IMR-90 (cell line): ENCODE measurements around the gene TJP3. TPM values are rescaled to one million over a fixed set of nuclear protein-coding genes. Genes with fewer than 3 reads are reported as not detected.

ENCODE experiments used
- ATAC-seq: fragments of 200-7000 bp; cut with Tn5 transposase; 2 replicates; pipeline ENCODE4 v1.9.1; 2020; ENCODE audit warnings: low read depth, mild to moderate bottlenecking, moderate library complexity
- BruUV-seq: library from RNA; stranded (reverse); fragments of 400-500 nt; replicated peaks from 2 replicates; lab custom pipeline; 2021; lab: Mats Ljungman, UMichigan
- CTCF ChIA-PET: fragments of 300-600 bp; formaldehyde crosslinking; extraction: SDS; loops from one replicate; lab custom pipeline; 2021; ENCODE audit warnings: antibody characterized with exemption; lab: Yijun Ruan, JAX
- POLR2A ChIA-PET: fragments of 300-600 bp; sonication (Branson Sonifier 250); formaldehyde crosslinking; loops from one replicate; lab custom pipeline; 2022; ENCODE audit warnings: antibody characterized with exemption; ENCODE audit not compliant: unreplicated experiment; lab: Charles Lee
- DNase-seq: peaks from one replicate; pipeline ENCODE4 v3.0.0; 2013
- H2AFZ ChIP-seq: replicated peaks from 2 replicates; pipeline ENCODE3; 2013; ENCODE audit warnings: low read length, mild to moderate bottlenecking; ENCODE audit not compliant: poor library complexity
- H2AK5ac ChIP-seq: 2 replicates; pipeline ENCODE4 v1.6.1; 2013; ENCODE audit warnings: low read depth, low read length, inconsistent platforms
- H2AK9ac ChIP-seq: replicated peaks from 2 replicates; pipeline ENCODE3; 2013; ENCODE audit warnings: mild to moderate bottlenecking, low read depth, low read length, moderate library complexity; ENCODE audit not compliant: poor library complexity
- H2BK120ac ChIP-seq: 2 replicates; pipeline ENCODE4 v1.6.1; 2013; ENCODE audit warnings: low read depth, low read length, inconsistent platforms
- H2BK15ac ChIP-seq: 3 replicates; pipeline ENCODE4 v1.6.1; 2013; ENCODE audit warnings: low read depth, low read length, inconsistent platforms
- H2BK20ac ChIP-seq: 2 replicates; pipeline ENCODE4 v1.6.1; 2013; ENCODE audit warnings: low read depth, mild to moderate bottlenecking, inconsistent platforms, low read length, moderate library complexity
- H2BK5ac ChIP-seq: 2 replicates; pipeline ENCODE4 v1.6.1; 2013; ENCODE audit warnings: mild to moderate bottlenecking, low read depth, low read length, inconsistent platforms; ENCODE audit not compliant: poor library complexity, severe bottlenecking
- H3K14ac ChIP-seq: replicated peaks from 2 replicates; pipeline ENCODE4 v1.6.1; 2013; ENCODE audit warnings: low read depth, low read length, inconsistent platforms
- H3K18ac ChIP-seq: 2 replicates; pipeline ENCODE4 v1.6.1; 2013; ENCODE audit warnings: low read depth, low read length, control low read depth
- H3K23ac ChIP-seq: 2 replicates; pipeline ENCODE4 v1.6.1; 2013; ENCODE audit warnings: low read depth, low read length, inconsistent platforms
- H3K27ac ChIP-seq: 2 replicates; pipeline ENCODE4 v1.5.1; 2013; ENCODE audit warnings: mild to moderate bottlenecking, control low read depth, low read length; ENCODE audit not compliant: insufficient read depth
- H3K27me3 ChIP-seq: 2 replicates; pipeline ENCODE4 v1.6.1; 2013; ENCODE audit warnings: low read length; ENCODE audit not compliant: control insufficient read depth, insufficient read depth
- H3K36me3 ChIP-seq: 2 replicates; pipeline ENCODE4 v1.6.1; 2013; ENCODE audit warnings: low read length, mixed read lengths; ENCODE audit not compliant: control insufficient read depth, insufficient read depth
- H3K4ac ChIP-seq: 2 replicates; pipeline ENCODE4 v1.6.1; 2013; ENCODE audit warnings: low read depth, low read length, inconsistent platforms
- H3K4me1 ChIP-seq: 2 replicates; pipeline ENCODE4 v1.6.1; 2013; ENCODE audit warnings: low read length, mixed read lengths; ENCODE audit not compliant: control insufficient read depth, insufficient read depth
- H3K4me2 ChIP-seq: 2 replicates; pipeline ENCODE4 v1.6.1; 2013; ENCODE audit warnings: low read depth, mild to moderate bottlenecking, control low read depth, low read length, moderate library complexity
- H3K4me3 ChIP-seq: 2 replicates; pipeline ENCODE4 v1.5.1; 2013; ENCODE audit warnings: low read depth, mild to moderate bottlenecking, control low read depth, low read length, moderate library complexity; ENCODE audit not compliant: insufficient read depth
- H3K56ac ChIP-seq: 2 replicates; pipeline ENCODE4 v1.6.1; 2013; ENCODE audit warnings: low read length, inconsistent platforms; ENCODE audit not compliant: insufficient read depth; ENCODE audit errors: extremely low read depth
- H3K79me1 ChIP-seq, 2 experiments: 2 replicates each; pipeline ENCODE4 v1.6.1; 2013; ENCODE audit warnings: low read length in 2 of 2, inconsistent platforms in 1 of 2, low read depth in 1 of 2
- H3K9ac ChIP-seq: 2 replicates; pipeline ENCODE4 v1.6.1; 2013; ENCODE audit warnings: low read depth, low read length, control low read depth
- H3K9me1 ChIP-seq: 2 replicates; pipeline ENCODE4 v1.6.1; 2013; ENCODE audit warnings: low read length, inconsistent platforms; ENCODE audit not compliant: insufficient read depth
- H3K9me3 ChIP-seq: 2 replicates; pipeline ENCODE4 v1.6.1; 2013; ENCODE audit warnings: low read length; ENCODE audit not compliant: control insufficient read depth, insufficient read depth
- H4K20me1 ChIP-seq: 2 replicates; pipeline ENCODE4 v1.6.1; 2013; ENCODE audit warnings: low read length, inconsistent platforms; ENCODE audit not compliant: insufficient read depth
- H4K5ac ChIP-seq: 2 replicates; pipeline ENCODE4 v1.6.1; 2013; ENCODE audit warnings: mild to moderate bottlenecking, low read depth, low read length, control low read depth
- H4K8ac ChIP-seq, 2 experiments: 2 replicates each; pipeline ENCODE4 v1.6.1; 2013; ENCODE audit warnings: low read depth in 2 of 2, low read length in 2 of 2, control low read depth in 1 of 2, inconsistent platforms in 1 of 2
- H4K91ac ChIP-seq: 2 replicates; pipeline ENCODE4 v1.6.1; 2013; ENCODE audit warnings: low read depth, low read length, inconsistent platforms; ENCODE audit not compliant: insufficient read depth
- BHLHE40 ChIP-seq: fragments of 150-350 bp; IDR thresholded peaks from 2 replicates; pipeline ENCODE4 v1.6.1; 2016; ENCODE audit warnings: mild to moderate bottlenecking, low read depth, low read length
- RAD21 ChIP-seq: IDR thresholded peaks from 2 replicates; pipeline ENCODE4 v1.6.1; 2012; ENCODE audit warnings: low read length, improper control_type of control experiment
- WGBS, 2 experiments: methylation state at CpG; one replicate each; pipeline versions ENCODE4 v1.1.5 to v1.1.7; 2013; ENCODE audit warnings: missing lambda C conversion rate in 2 of 2; ENCODE audit not compliant: insufficient read length in 1 of 2; ENCODE audit errors: extremely low coverage in 2 of 2; 5-methylcytosine and 5-hydroxymethylcytosine counted together
- dilution Hi-C: fragments of 300-500 bp; cut with HindIII; formaldehyde crosslinking; loops from one replicate; pipeline ENCODE4 v1.14.3; 2018; ENCODE audit warnings: low sequenced_read_pairs; ENCODE audit not compliant: unreplicated experiment
- in situ Hi-C: fragments of 300-500 bp; cut with MboI; formaldehyde crosslinking; loops from 3 replicates; pipeline ENCODE4 v1.14.3; 2019; ENCODE audit warnings: low sequenced_read_pairs, inconsistent platforms, mixed read lengths
- intact Hi-C: fragments of 100-400 bp; cut with micrococcal nuclease; formaldehyde crosslinking; loops from 2 replicates; pipeline ENCODE4 v1.10.0; 2022
- polyA plus RNA-seq, 3 experiments: library from polyadenylated mRNA; depleted of rRNA; stranded (reverse); fragments of >200 nt; gene quantifications; 2 replicates each; pipeline ENCODE4 v1.2.3, GENCODE V29; 2012; ENCODE audit warnings: low replicate concordance in 1 of 3
- total RNA-seq: library from RNA; depleted of rRNA; stranded (reverse); fragments of >200 nt; gene quantifications from 2 replicates; pipeline ENCODE4 v1.2.3, GENCODE V29; 2012

Gene TJP3
- total and polyA plus RNA-seq, 2 of the 4 experiments (the other 2 are of a cell fraction), result not detected

GRCh38 chr19:3784607-3785450 is 76.6 kb downstream of the TJP3 start:
- Histone ChIP-seq H3K23ac (no peak overlapping the region), H3K56ac (no peak overlapping the region), H2AK9ac (no peak overlapping the region), H3K18ac (no peak overlapping the region), H3K27ac (no peak overlapping the region), H3K4me2 (no peak overlapping the region), H3K27me3 (peaks cover 25% of the 10 kb centered on the region), H3K9me3 (peaks cover 24% of the 10 kb centered on the region), H3K79me1 (no peaks in the 10 kb centered on the region), H2BK15ac (no peak overlapping the region), H3K4me1 (no peaks in the 10 kb centered on the region), H4K20me1 (no peaks in the 10 kb centered on the region), H2AFZ (no peak overlapping the region), H3K4me3 (no peak overlapping the region), H2BK20ac (no peak overlapping the region), H3K14ac (no peak overlapping the region), H2BK120ac (no peak overlapping the region), H2AK5ac (no peak overlapping the region), H3K4ac (no peak overlapping the region), H4K91ac (no peak overlapping the region), H3K36me3 (no peaks in the 10 kb centered on the region), H3K9ac (no peak overlapping the region), H4K5ac (no peak overlapping the region), H4K8ac (no peak overlapping the region), H2BK5ac (no peak overlapping the region), H3K9me1 (no peaks in the 10 kb centered on the region)
- DNase-seq (no peak), ATAC-seq (no peak)
- dilution Hi-C loops, result no loop called here
- ChIA-PET CTCF (no interaction called here), POLR2A (no interaction called here)
- TF ChIP-seq RAD21, result no peak
- no peak for TF ChIP-seq BHLHE40
- no TSS peak for BruUV-seq
- intact Hi-C loops, result no loop called here
- in situ Hi-C loops, result no loop called here
- WGBS, 2 experiments, result 24% methylated on average over 6 of the region's 25 CpGs; no CpG with 5 or more reads in 1 of the 2 experiments
